ENCODE results near the gene ZBTB38. TPM values are rescaled to one million over a fixed set of nuclear protein-coding genes. Genes with fewer than 3 reads are reported as not detected.

ZBTB38 gene
- total RNA-seq, 4 donors from 2014 or later: 121 to 171 (median 150) TPM

GRCh38 chr3:141403576-141403975, 35.3 kb downstream of the ZBTB38 start:
- peak overlapping the region; percentile 86 to 99 (median 96) for H3K27ac ChIP-seq
- peaks cover 0 to 60% (median 31%) of the 10 kb centered on the region in 4 donors for H3K4me1 ChIP-seq
- no peaks in the 10 kb centered on the region for H3K27me3 ChIP-seq
- no peaks in the 10 kb centered on the region for H3K9me3 ChIP-seq
- peak overlapping the region in 3 of 4 donors; percentile 56 to 90 (median 82) for H3K4me3 ChIP-seq
- no peak for TF ChIP-seq POLR2A (IDR thresholded peaks at IDR 0.05)
- TF ChIP-seq EP300 (IDR thresholded peaks at IDR 0.05): no peak
- TF ChIP-seq, protein P1, sequence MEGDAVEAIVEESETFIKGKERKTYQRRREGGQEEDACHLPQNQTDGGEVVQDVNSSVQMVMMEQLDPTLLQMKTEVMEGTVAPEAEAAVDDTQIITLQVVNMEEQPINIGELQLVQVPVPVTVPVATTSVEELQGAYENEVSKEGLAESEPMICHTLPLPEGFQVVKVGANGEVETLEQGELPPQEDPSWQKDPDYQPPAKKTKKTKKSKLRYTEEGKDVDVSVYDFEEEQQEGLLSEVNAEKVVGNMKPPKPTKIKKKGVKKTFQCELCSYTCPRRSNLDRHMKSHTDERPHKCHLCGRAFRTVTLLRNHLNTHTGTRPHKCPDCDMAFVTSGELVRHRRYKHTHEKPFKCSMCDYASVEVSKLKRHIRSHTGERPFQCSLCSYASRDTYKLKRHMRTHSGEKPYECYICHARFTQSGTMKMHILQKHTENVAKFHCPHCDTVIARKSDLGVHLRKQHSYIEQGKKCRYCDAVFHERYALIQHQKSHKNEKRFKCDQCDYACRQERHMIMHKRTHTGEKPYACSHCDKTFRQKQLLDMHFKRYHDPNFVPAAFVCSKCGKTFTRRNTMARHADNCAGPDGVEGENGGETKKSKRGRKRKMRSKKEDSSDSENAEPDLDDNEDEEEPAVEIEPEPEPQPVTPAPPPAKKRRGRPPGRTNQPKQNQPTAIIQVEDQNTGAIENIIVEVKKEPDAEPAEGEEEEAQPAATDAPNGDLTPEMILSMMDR (IDR thresholded peaks at IDR 0.05): no peak
- WGBS, 2 donors: 70 to 78% methylated on average over 4 of the region's 4 CpGs
- DNase-seq (ENCODE audit: low spot score in 2 of 2): no peak
- peaks cover 0 to 40% (median 8%) of the 10 kb centered on the region in 3 donors for H3K36me3 ChIP-seq

- no peak overlapping the region for H3K4me3 ChIP-seq
- DNase-seq (ENCODE audit: low spot score in 2 of 2): no peak
- H3K36me3 ChIP-seq: peaks cover 0 to 50% (median 8%) of the 10 kb centered on the region in 3 donors
- H3K9me3 ChIP-seq: no peaks in the 10 kb centered on the region
- WGBS, 2 donors: 77 to 87% methylated on average over 3 of the region's 3 CpGs
- H3K27me3 ChIP-seq: no peaks in the 10 kb centered on the region
- TF ChIP-seq EP300 (IDR thresholded peaks at IDR 0.05) (no peak), POLR2A (IDR thresholded peaks at IDR 0.05) (no peak)
- TF ChIP-seq, protein P1 (IDR thresholded peaks at IDR 0.05): no peak
- H3K27ac ChIP-seq: peak overlapping the region in 2 of 4 donors; percentile 86 to 99
- H3K4me1 ChIP-seq: peaks cover 0 to 63% (median 33%) of the 10 kb centered on the region in 4 donors
Measured at GRCh38 chr3:141405025-141405424, 36.7 kb downstream of the ZBTB38 start.

- DNase-seq (ENCODE audit: low spot score in 2 of 2): no peak
- TF ChIP-seq EP300 (IDR thresholded peaks at IDR 0.05) (no peak), POLR2A (IDR thresholded peaks at IDR 0.05) (no peak)
- TF ChIP-seq, protein P1 (IDR thresholded peaks at IDR 0.05): no peak
- Histone ChIP-seq H3K27me3 (no peaks in the 10 kb centered on the region), H3K4me3 (no peak overlapping the region), H3K4me1 (peaks cover 0 to 63% (median 33%) of the 10 kb centered on the region in 4 donors), H3K36me3 (peaks cover 0 to 50% (median 8%) of the 10 kb centered on the region in 3 donors), H3K9me3 (no peaks in the 10 kb centered on the region), H3K27ac (peak overlapping the region in 2 of 4 donors; percentile 86 to 99)
- WGBS, 2 donors: 92 to 94% methylated on average over 4 of the region's 4 CpGs
Measured at GRCh38 chr3:141405591-141405990, 37.3 kb downstream of the ZBTB38 start.

- 96 to 97% methylated on average over 2 of the region's 2 CpGs for WGBS, 2 donors
- DNase-seq (ENCODE audit: low spot score in 2 of 2): no peak
- H3K36me3 ChIP-seq: peaks cover 0 to 50% (median 8%) of the 10 kb centered on the region in 3 donors
- no peaks in the 10 kb centered on the region for H3K27me3 ChIP-seq
- TF ChIP-seq, protein P1 (IDR thresholded peaks at IDR 0.05): no peak
- no peak for TF ChIP-seq POLR2A (IDR thresholded peaks at IDR 0.05)
- no peak for TF ChIP-seq EP300 (IDR thresholded peaks at IDR 0.05)
- H3K4me3 ChIP-seq: no peak overlapping the region
- peaks cover 5 to 63% (median 33%) of the 10 kb centered on the region in 4 donors for H3K4me1 ChIP-seq
- H3K9me3 ChIP-seq: no peaks in the 10 kb centered on the region
- peak overlapping the region in 3 of 4 donors; percentile 43 to 99 (median 86) for H3K27ac ChIP-seq
Measured at GRCh38 chr3:141406265-141406664, 38.0 kb downstream of the ZBTB38 start.

GRCh38 chr3:141407047-141407446, 38.7 kb downstream of the ZBTB38 start:
- peaks cover 5 to 65% (median 31%) of the 10 kb centered on the region in 4 donors for H3K4me1 ChIP-seq
- peak in 1 of 2 donors; percentile 61 for DNase-seq (ENCODE audit: low spot score in 2 of 2)
- TF ChIP-seq, protein P1 (IDR thresholded peaks at IDR 0.05): no peak
- TF ChIP-seq EP300 (IDR thresholded peaks at IDR 0.05) (peak in 1 of 2 donors; percentile 59), POLR2A (IDR thresholded peaks at IDR 0.05) (no peak)

More at GRCh38 chr3:141407047-141407446, 38.7 kb downstream of the ZBTB38 start:
- 81 to 82% methylated on average over 4 of the region's 4 CpGs for WGBS, 2 donors
- Histone ChIP-seq H3K36me3 (peaks cover 0 to 50% (median 8%) of the 10 kb centered on the region in 3 donors), H3K4me3 (no peak overlapping the region), H3K27me3 (no peaks in the 10 kb centered on the region), H3K27ac (peak overlapping the region in 3 of 4 donors; percentile 15 to 99 (median 43)), H3K9me3 (no peaks in the 10 kb centered on the region)

Measured in tibial nerve (tissue), 4 donors.